GM19397 (cell line): ENCODE results near the gene MYO1C.
"Not testable (repeated sequence)": the region's sequence is repeated elsewhere in the genome, so short reads cannot be mapped to it uniquely, and the experiment has no call there.

ENCODE experiments used
- ATAC-seq: cut with Tn5 transposase; IDR thresholded peaks from one replicate; pipeline ENCODE4 v1.9.1; 2021; ENCODE audit warnings: mild to moderate bottlenecking, moderate library complexity; ENCODE audit not compliant: unreplicated experiment

MYO1C gene, protein sequence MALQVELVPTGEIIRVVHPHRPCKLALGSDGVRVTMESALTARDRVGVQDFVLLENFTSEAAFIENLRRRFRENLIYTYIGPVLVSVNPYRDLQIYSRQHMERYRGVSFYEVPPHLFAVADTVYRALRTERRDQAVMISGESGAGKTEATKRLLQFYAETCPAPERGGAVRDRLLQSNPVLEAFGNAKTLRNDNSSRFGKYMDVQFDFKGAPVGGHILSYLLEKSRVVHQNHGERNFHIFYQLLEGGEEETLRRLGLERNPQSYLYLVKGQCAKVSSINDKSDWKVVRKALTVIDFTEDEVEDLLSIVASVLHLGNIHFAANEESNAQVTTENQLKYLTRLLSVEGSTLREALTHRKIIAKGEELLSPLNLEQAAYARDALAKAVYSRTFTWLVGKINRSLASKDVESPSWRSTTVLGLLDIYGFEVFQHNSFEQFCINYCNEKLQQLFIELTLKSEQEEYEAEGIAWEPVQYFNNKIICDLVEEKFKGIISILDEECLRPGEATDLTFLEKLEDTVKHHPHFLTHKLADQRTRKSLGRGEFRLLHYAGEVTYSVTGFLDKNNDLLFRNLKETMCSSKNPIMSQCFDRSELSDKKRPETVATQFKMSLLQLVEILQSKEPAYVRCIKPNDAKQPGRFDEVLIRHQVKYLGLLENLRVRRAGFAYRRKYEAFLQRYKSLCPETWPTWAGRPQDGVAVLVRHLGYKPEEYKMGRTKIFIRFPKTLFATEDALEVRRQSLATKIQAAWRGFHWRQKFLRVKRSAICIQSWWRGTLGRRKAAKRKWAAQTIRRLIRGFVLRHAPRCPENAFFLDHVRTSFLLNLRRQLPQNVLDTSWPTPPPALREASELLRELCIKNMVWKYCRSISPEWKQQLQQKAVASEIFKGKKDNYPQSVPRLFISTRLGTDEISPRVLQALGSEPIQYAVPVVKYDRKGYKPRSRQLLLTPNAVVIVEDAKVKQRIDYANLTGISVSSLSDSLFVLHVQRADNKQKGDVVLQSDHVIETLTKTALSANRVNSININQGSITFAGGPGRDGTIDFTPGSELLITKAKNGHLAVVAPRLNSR

GRCh38 chr17:1492249-1493206 lies at the start of gene MYO1C:
TSS of gene MYO1C (minus strand) at chr17:1492686. CDS start at chr17:1492487, 199 bp downstream.
- ATAC-seq, result no peak

GRCh38 chr17:1541367-1541904 lies 49.0 kb upstream of the MYO1C start:
- no peak for ATAC-seq

DNA sequence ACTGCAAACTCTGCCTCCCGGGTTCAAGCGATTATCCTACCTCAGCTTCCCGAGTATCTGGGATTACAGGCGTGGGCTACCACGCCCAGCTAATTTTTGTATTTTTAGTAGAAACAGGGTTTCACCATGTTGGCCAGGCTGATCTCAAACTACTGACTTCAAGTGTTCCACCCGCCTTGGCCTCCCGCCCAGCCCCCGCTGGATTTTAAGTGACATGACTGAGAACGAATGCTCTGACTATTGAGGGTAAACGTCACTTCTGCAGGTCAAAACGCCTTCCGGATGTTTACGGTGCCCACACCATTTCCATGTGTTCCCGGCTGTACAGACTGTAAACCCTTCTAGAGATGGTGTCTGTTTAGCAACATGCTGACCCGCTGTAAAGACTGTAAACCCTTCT lies 47.3 kb upstream of the MYO1C start:
- ATAC-seq, result no peak

GRCh38 chr17:1535737-1536136 lies 43.3 kb upstream of the MYO1C start:
- ATAC-seq, result no peak

- ATAC-seq, result no peak
Observed at GRCh38 chr17:1533661-1534325, 41.3 kb upstream of the MYO1C start.

DNA sequence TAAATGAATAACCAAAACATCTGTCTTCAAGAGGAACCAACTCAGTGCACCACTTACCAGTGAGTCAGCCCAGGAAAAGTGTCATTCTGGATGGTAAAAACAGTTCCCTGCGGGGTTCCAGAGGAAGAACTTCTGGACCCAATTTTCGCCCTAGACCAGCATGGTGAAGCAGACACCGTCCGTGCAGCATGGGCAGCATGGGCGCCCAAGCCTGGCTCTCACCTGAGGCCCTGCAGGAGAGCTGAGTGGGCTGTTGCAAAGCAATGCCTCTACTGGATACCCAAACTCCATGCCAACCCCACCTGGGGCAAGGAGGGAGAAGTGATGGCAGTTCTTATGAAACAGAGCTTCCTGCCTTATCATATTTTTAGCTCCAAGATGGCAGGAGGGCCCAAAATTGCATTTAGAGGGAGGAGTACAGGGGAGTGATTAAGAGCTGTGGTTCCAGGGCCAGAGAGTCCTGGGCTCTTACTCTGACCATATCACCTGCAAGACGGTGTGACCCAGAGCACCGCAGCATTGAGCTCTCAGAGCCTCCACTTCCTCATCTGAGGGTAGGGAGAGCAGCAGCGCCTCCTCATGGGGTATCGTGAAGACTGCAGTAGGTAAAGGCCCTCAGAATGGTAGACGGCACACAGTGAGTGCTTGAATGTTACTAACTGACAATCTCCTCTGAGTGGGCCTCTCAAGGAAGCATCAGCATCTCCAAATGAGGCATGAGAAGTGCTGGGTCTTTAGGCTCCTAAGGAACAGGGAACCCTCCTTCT lies 40.5 kb upstream of the MYO1C start:
- ATAC-seq, result no peak

- no peak for ATAC-seq
Observed at GRCh38 chr17:1529863-1530262, 37.4 kb upstream of the MYO1C start.

GRCh38 chr17:1526876-1527275 lies 34.4 kb upstream of the MYO1C start:
- not testable (repeated sequence) for ATAC-seq

DNA sequence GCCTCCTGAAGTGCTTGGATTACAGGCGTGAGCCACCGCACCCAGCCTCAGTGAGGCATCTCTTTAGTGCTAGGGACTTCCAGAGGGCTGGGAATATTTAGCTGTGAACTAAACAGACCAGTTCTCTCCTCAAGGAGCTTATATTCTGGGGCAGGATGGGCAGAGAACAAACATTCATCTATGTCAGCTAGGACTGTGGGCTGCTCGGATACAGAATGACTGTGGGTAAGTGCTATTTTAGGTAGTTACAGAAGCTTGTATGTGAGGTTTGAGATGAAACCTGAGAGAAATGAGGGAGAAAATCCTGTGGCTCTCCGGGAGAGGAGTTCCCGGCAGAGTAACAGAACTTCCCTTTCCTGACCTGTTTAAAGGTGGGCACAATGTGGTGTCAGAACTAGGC lies 30.1 kb upstream of the MYO1C start:
- ATAC-seq, result no peak

GRCh38 chr17:1521086-1521640 lies 28.7 kb upstream of the MYO1C start:
- no peak for ATAC-seq

GRCh38 chr17:1519678-1520077 lies 27.2 kb upstream of the MYO1C start:
- ATAC-seq, result no peak

DNA sequence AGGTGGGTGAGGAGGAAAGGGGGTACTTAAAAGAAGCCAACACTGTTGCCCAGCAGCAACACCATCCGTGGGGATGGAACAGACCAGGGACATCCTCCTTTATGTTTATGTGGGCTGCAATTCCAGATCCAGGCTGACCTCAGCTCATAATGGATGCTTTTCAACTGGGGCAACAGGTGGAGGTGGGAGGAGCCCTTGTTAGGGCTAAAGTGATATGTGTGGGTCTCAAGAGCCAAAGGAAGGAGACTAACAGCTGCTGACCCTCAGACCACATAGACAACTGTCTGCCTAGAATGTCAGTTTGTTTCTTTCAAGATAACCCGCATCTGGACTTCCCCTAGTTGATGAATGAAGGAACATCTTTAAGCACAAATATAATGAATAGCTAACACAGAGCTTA lies 25.9 kb upstream of the MYO1C start:
- ATAC-seq, result no peak

- peak; percentile 89 for ATAC-seq
Observed at GRCh38 chr17:1516388-1517161, 24.1 kb upstream of the MYO1C start, which contains the start of gene INPP5K. TSS of gene INPP5K (minus strand) at chr17:1516612. CDS start at chr17:1516499, 113 bp downstream.

GRCh38 chr17:1515640-1516387 lies 23.3 kb upstream of the MYO1C start:
- ATAC-seq, result no peak

DNA sequence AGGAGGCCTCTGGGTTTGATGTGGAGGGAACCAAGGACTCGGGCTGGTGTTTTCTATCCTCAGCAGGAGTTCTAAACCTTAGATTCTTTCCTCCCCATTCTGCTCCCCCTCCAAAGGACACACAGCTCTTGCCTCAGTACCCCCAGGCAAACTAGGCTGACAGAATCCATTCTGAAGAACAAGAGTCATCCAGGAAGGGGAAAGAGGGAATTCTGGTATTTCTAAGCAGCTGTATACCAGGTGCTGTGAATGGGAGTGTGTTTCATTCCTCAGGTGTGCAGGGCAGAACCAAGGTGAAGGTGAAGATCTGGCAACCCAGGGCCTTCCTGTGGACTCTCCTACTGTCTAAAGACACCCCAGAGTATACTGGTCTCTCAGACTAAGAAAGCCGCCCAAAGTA lies 19.9 kb upstream of the MYO1C start:
- no peak for ATAC-seq

DNA sequence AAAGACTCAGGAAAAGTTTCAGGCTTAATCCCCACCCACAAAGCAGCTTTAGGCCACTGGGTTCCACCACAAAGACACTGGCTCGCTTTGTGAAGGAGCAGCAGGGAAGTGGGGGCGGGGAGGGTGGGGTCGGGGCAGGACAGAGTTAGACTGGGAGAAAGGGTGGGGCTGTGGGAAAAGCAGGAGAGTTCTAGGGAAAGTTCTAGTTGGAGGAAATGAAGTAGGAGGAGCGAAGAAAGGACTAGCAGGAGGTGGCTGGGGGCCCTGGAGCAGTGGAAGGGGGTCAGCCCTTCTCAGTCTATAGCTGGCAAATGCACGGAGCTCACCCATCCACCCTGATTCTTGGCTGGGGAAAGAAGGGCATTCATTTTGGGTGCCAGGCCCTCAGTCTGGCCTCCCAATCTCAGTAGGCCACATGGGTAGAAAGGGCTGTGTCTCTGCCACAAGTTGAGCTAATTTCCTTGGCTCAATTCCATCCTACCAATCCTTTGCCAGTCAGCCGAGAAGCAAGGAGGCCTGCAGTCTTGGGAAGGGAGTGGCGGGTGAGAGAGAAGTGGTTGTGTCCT lies 19.4 kb upstream of the MYO1C start:
- ATAC-seq, result no peak

DNA sequence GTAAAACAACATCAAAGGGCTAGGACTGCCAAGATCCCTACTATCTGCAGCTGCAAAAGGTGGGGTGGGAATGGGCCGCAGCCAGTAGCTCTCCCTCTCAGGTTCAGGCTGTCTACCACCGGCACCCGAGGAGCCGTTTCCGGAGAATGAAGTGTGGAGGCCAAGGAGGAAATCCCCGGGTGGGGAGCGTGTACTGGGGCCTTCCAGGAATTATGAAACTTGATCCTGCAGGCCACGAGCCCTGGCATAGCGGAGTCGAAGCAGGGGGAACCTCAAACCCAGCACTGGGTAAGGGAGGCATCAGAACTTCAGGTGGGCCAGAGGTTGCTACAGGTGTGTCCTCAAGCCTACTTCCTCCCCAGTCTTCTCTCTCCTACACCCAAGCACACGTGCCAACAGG lies 18.8 kb upstream of the MYO1C start:
- ATAC-seq, result no peak
